Measurements from ENCODE around the gene RELB.

GRCh38 chr19:45074744-45075300 is 73.6 kb downstream of the RELB start:
- TF ChIP-seq, protein P1, sequence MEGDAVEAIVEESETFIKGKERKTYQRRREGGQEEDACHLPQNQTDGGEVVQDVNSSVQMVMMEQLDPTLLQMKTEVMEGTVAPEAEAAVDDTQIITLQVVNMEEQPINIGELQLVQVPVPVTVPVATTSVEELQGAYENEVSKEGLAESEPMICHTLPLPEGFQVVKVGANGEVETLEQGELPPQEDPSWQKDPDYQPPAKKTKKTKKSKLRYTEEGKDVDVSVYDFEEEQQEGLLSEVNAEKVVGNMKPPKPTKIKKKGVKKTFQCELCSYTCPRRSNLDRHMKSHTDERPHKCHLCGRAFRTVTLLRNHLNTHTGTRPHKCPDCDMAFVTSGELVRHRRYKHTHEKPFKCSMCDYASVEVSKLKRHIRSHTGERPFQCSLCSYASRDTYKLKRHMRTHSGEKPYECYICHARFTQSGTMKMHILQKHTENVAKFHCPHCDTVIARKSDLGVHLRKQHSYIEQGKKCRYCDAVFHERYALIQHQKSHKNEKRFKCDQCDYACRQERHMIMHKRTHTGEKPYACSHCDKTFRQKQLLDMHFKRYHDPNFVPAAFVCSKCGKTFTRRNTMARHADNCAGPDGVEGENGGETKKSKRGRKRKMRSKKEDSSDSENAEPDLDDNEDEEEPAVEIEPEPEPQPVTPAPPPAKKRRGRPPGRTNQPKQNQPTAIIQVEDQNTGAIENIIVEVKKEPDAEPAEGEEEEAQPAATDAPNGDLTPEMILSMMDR (IDR thresholded peaks at IDR 0.05; ENCODE audit: insufficient read depth, low read length, poor library complexity, severe bottlenecking) = no peak
- TF ChIP-seq EZH2phosphoT487 (conservative IDR thresholded peaks at IDR 0.05; ENCODE audit: low read length) = no peak
